Astrocyte (in vitro differentiated cells and primary cell): ENCODE data around the gene HLA-DQB1.
"Not testable (repeated sequence)": the region's sequence is repeated elsewhere in the genome, so short reads cannot be mapped to it uniquely, and the experiment has no call there.

Experiments
- CTCF ChIP-seq: IDR thresholded peaks from 2 replicates; pipeline ENCODE4 v1.5.1; 2011; ENCODE audit warnings: low read depth, mild to moderate bottlenecking, inconsistent platforms, low read length, moderate library complexity; ENCODE audit not compliant: insufficient read depth
- EZH2 ChIP-seq: IDR thresholded peaks from 2 replicates; pipeline ENCODE4 v1.6.1; 2012; ENCODE audit warnings: mild to moderate bottlenecking, low read length, inconsistent platforms; ENCODE audit not compliant: insufficient read depth

- not testable (repeated sequence) for TF ChIP-seq CTCF, EZH2
Measured at GRCh38 chr6:32657819-32658218, 8.6 kb downstream of the HLA-DQB1 start.
